ENCODE data around the gene SEC24D.

GRCh38 chr4:118810991-118811764, 24.7 kb downstream of the SEC24D start:
- TF ChIP-seq SIN3A (IDR thresholded peaks at IDR 0.05; ENCODE audit: borderline replicate concordance, insufficient read depth, low read depth, low read length) (no peak), POLR2AphosphoS5 (IDR thresholded peaks at IDR 0.05; ENCODE audit: low read depth, low read length) (no peak), CTCF (IDR thresholded peaks at IDR 0.05) (no peak)

Data from Panc1 (cell line).